GM23338 (cell line): ENCODE results near the gene ARL15. TPM values are rescaled to one million over a fixed set of nuclear protein-coding genes. Genes with fewer than 3 reads are reported as not detected.
A peak's percentile ranks its signal among the peaks of the same experiment; 100 is the strongest.

ENCODE experiments used
- ATAC-seq: fragments of 200-7000 bp; cut with Tn5 transposase; 3 replicates; pipeline ENCODE4 v1.9.1; 2020
- DNase-seq: peaks from one replicate; pipeline ENCODE4 v3.0.0-alpha.2; 2015; ENCODE audit warnings: low spot score
- H2AFZ ChIP-seq: fragments of 200-600 bp; sonication (generic); 2 replicates; pipeline ENCODE4 v1.8.0; 2016; ENCODE audit warnings: antibody characterized with exemption, mild to moderate bottlenecking, moderate library complexity
- H3F3A ChIP-seq: fragments of 200-600 bp; sonication (generic); replicated peaks from 2 replicates; pipeline ENCODE4 v1.8.0; 2017; ENCODE audit warnings: antibody characterized with exemption, mixed run types, low read depth
- H3K27ac ChIP-seq: fragments of 200-600 bp; sonication (generic); 2 replicates; pipeline ENCODE4 v1.6.1; 2016; ENCODE audit warnings: low read depth
- H3K27me3 ChIP-seq: fragments of 200-600 bp; sonication (generic); 2 replicates; pipeline ENCODE4 v1.8.0; 2016; ENCODE audit warnings: mild to moderate bottlenecking, mixed run types, moderate library complexity; ENCODE audit not compliant: insufficient read depth
- H3K36me3 ChIP-seq: fragments of 200-600 bp; sonication (generic); 2 replicates; pipeline ENCODE4 v1.8.0; 2016; ENCODE audit warnings: mild to moderate bottlenecking; ENCODE audit not compliant: insufficient read depth
- H3K4me1 ChIP-seq: fragments of 200-600 bp; sonication (generic); 2 replicates; pipeline ENCODE4 v1.8.0; 2016; ENCODE audit warnings: mild to moderate bottlenecking, moderate library complexity; ENCODE audit not compliant: insufficient read depth
- H3K4me2 ChIP-seq: fragments of 200-600 bp; sonication (generic); 2 replicates; pipeline ENCODE4 v1.7.1; 2017; ENCODE audit warnings: mixed run types
- H3K4me3 ChIP-seq: fragments of 200-600 bp; sonication (generic); 2 replicates; pipeline ENCODE4 v1.6.1; 2016; ENCODE audit warnings: mixed run types
- H3K79me2 ChIP-seq: fragments of 200-600 bp; sonication (generic); replicated peaks from 2 replicates; pipeline ENCODE4 v1.8.0; 2017; ENCODE audit warnings: mild to moderate bottlenecking; ENCODE audit not compliant: insufficient read depth
- H3K9me2 ChIP-seq: fragments of 200-600 bp; sonication (generic); 2 replicates; pipeline ENCODE4 v1.8.0; 2017; ENCODE audit not compliant: insufficient read depth
- H4K20me1 ChIP-seq: fragments of 200-600 bp; sonication (generic); replicated peaks from 2 replicates; pipeline ENCODE4 v1.8.0; 2017; ENCODE audit warnings: mild to moderate bottlenecking; ENCODE audit not compliant: insufficient read depth
- H3K27ac Mint-ChIP-seq: 2 replicates; pipeline ENCODE4 v1.8.0; 2020; ENCODE audit warnings: inconsistent platforms, mild to moderate bottlenecking, moderate library complexity, mixed read lengths
- H3K27me3 Mint-ChIP-seq: 3 replicates; pipeline ENCODE4 v1.8.0; 2022; ENCODE audit warnings: low read depth, mild to moderate bottlenecking, moderate library complexity, mixed read lengths, inconsistent platforms; ENCODE audit not compliant: insufficient read depth, poor library complexity
- H3K36me3 Mint-ChIP-seq: 3 replicates; pipeline ENCODE4 v1.8.0; 2021; ENCODE audit warnings: low read depth, mild to moderate bottlenecking, inconsistent platforms, moderate library complexity, mixed read lengths
- H3K4me1 Mint-ChIP-seq: 3 replicates; pipeline ENCODE4 v1.8.0; 2020; ENCODE audit warnings: mild to moderate bottlenecking, inconsistent platforms, mixed read lengths
- H3K4me3 Mint-ChIP-seq: 3 replicates; pipeline ENCODE4 v1.8.0; 2021; ENCODE audit warnings: moderate library complexity, mild to moderate bottlenecking, inconsistent platforms, mixed read lengths
- H3K9me3 Mint-ChIP-seq: 3 replicates; pipeline ENCODE4 v1.8.0; 2020; ENCODE audit warnings: moderate library complexity, mild to moderate bottlenecking, inconsistent platforms, mixed read lengths
- CREB1 ChIP-seq: fragments of 250-450 bp; sonication (Bioruptor Pico); IDR thresholded peaks from 2 replicates; pipeline ENCODE4 v1.5.0; 2020; ENCODE audit warnings: low read depth, mild to moderate bottlenecking, moderate library complexity
- CTCF ChIP-seq, 2 experiments: fragments of 200-600 bp in 1 of 2; sonication (generic) in 1 of 2; conservative IDR thresholded peaks; 2 replicates each; pipeline versions ENCODE4 v1.5.1 to v1.6.1; 2016 to 2017; ENCODE audit warnings: antibody characterized with exemption in 2 of 2, low read depth in 2 of 2, mild to moderate bottlenecking in 2 of 2, moderate library complexity in 1 of 2
- ETS1 ChIP-seq: IDR thresholded peaks from 2 replicates; pipeline ENCODE4 v1.6.1; 2016; ENCODE audit warnings: antibody characterized with exemption
- EZH2 ChIP-seq: fragments of 200-600 bp; sonication (generic); IDR thresholded peaks from one replicate; pipeline ENCODE4 v1.8.0; 2017; ENCODE audit warnings: antibody characterized with exemption, mild to moderate bottlenecking, low read depth; ENCODE audit not compliant: unreplicated experiment
- EZH2phosphoT487 ChIP-seq: fragments of 200-600 bp; sonication (generic); IDR thresholded peaks from one replicate; pipeline ENCODE4 v1.8.1; 2018; ENCODE audit warnings: antibody characterized with exemption; ENCODE audit not compliant: unreplicated experiment
- JUNB ChIP-seq: IDR thresholded peaks from one replicate; pipeline ENCODE4 v1.6.1; 2016; ENCODE audit warnings: antibody characterized with exemption; ENCODE audit not compliant: unreplicated experiment
- NANOG ChIP-seq: IDR thresholded peaks from 2 replicates; pipeline ENCODE4 v1.6.1; 2016; ENCODE audit warnings: antibody characterized with exemption, borderline replicate concordance
- POLR2AphosphoS5 ChIP-seq: IDR thresholded peaks from 2 replicates; pipeline ENCODE4 v1.6.1; 2016; ENCODE audit warnings: antibody characterized with exemption, low read depth
- REST ChIP-seq: IDR thresholded peaks from one replicate; pipeline ENCODE4 v1.6.1; 2018; ENCODE audit warnings: antibody characterized with exemption; ENCODE audit not compliant: unreplicated experiment
- STAT1 ChIP-seq: IDR thresholded peaks from one replicate; pipeline ENCODE4 v1.6.1; 2016; ENCODE audit warnings: antibody characterized with exemption; ENCODE audit not compliant: unreplicated experiment
- ZNF114 ChIP-seq: fragments of 250-450 bp; sonication (Bioruptor Pico); IDR thresholded peaks from 2 replicates; pipeline ENCODE4 v1.5.0; 2020; ENCODE audit warnings: mild to moderate bottlenecking, moderate library complexity
- ZNF331 ChIP-seq: fragments of 250-450 bp; sonication (Bioruptor Pico); IDR thresholded peaks from 2 replicates; pipeline ENCODE4 v1.5.0; 2020; ENCODE audit warnings: low read depth, mild to moderate bottlenecking, moderate library complexity
- ZNF462 ChIP-seq: fragments of 250-450 bp; sonication (Bioruptor Pico); IDR thresholded peaks from 2 replicates; pipeline ENCODE4 v1.5.0; 2020; ENCODE audit warnings: mild to moderate bottlenecking, moderate library complexity
- polyA plus RNA-seq: library from polyadenylated mRNA; unstranded; fragments of >200 nt; fragmentation: Nextera tagmentation; extraction: Ambion mirVana; gene quantifications from 2 replicates; pipeline ENCODE4 v1.2.1, GENCODE V29; 2016
- total RNA-seq: library from RNA; depleted of rRNA; stranded (reverse); fragments of >200 nt; shearing (Covaris generic); gene quantifications from 2 replicates; pipeline ENCODE4 v1.2.3, GENCODE V29; 2014

The ARL15 gene
- total and polyA plus RNA-seq, 2 experiments from 2014 or later = 13.0 to 54.0 TPM

GRCh38 chr5:54304040-54304439 is 6.3 kb downstream of the ARL15 start:
- H3K27ac Mint-ChIP-seq = peak overlapping the region; percentile 17; the same call in 1 of the 2 replicates
- ATAC-seq = peak; percentile 40
- Histone ChIP-seq H3K27me3 (peaks cover 7% of the 10 kb centered on the region; the same call in 1 of the 2 replicates), H2AFZ (no peak overlapping the region), H3K4me2 (0 out of 2 replicates have a peak overlapping the region, but pooled peaks have one; percentile 8), H3K9me2 (no peaks in the 10 kb centered on the region), H3F3A (no peaks in the 10 kb centered on the region), H3K27ac (no peak overlapping the region), H3K4me1 (peaks cover 37% of the 10 kb centered on the region), H3K4me3 (no peak overlapping the region), H3K79me2 (peaks cover 100% of the 10 kb centered on the region), H4K20me1 (peaks cover 11% of the 10 kb centered on the region), H3K36me3 (no peaks in the 10 kb centered on the region)
- H3K9me3 Mint-ChIP-seq = no peaks in the 10 kb centered on the region
- H3K36me3 Mint-ChIP-seq = no peaks in the 10 kb centered on the region
- no peak overlapping the region for H3K4me3 Mint-ChIP-seq
- TF ChIP-seq ZNF114 (CRISPR knock-in tag) (no peak), EZH2 (no peak), ETS1 (no peak), ZNF331 (CRISPR knock-in tag) (no peak), REST (no peak), JUNB (no peak), NANOG (no peak), ZNF462 (no peak), EZH2phosphoT487 (no peak), STAT1 (no peak), POLR2AphosphoS5 (no peak), CREB1 (no peak), CTCF (conservative IDR thresholded peaks at IDR 0.05; ENCODE audit: low read depth in 2 of 2) (no peak)
- peaks cover 2% of the 10 kb centered on the region for H3K27me3 Mint-ChIP-seq
- no peak for DNase-seq
- H3K4me1 Mint-ChIP-seq = peaks cover 35% of the 10 kb centered on the region
